ENCODE results near the gene DENND1A.

DENND1A gene

GRCh38 chr9:123614306-123615263, 315.3 kb downstream of the DENND1A start:
- H3K4me3 ChIP-seq (ENCODE audit: low read length) = no peak overlapping the region
- no peak for DNase-seq (ENCODE audit: low read depth)
- TF ChIP-seq CTCF (conservative IDR thresholded peaks at IDR 0.05; ENCODE audit: low read depth, low read length) = no peak

- H3K4me3 ChIP-seq (ENCODE audit: low read length) = no peak overlapping the region
- DNase-seq (ENCODE audit: low read depth) = no peak
- TF ChIP-seq CTCF (conservative IDR thresholded peaks at IDR 0.05; ENCODE audit: low read depth, low read length) = no peak
Measured at GRCh38 chr9:123611226-123611625, 318.7 kb downstream of the DENND1A start.

GRCh38 chr9:123609844-123610243, 320.1 kb downstream of the DENND1A start:
- no peak for DNase-seq (ENCODE audit: low read depth)
- H3K4me3 ChIP-seq (ENCODE audit: low read length) = no peak overlapping the region
- no peak for TF ChIP-seq CTCF (conservative IDR thresholded peaks at IDR 0.05; ENCODE audit: low read depth, low read length)

GRCh38 chr9:123608104-123608503, 321.8 kb downstream of the DENND1A start:
- no peak for TF ChIP-seq CTCF (conservative IDR thresholded peaks at IDR 0.05; ENCODE audit: low read depth, low read length)
- no peak for DNase-seq (ENCODE audit: low read depth)
- no peak overlapping the region for H3K4me3 ChIP-seq (ENCODE audit: low read length)

GRCh38 chr9:123607479-123607878, 322.4 kb downstream of the DENND1A start:
- no peak overlapping the region for H3K4me3 ChIP-seq (ENCODE audit: low read length)
- no peak for TF ChIP-seq CTCF (conservative IDR thresholded peaks at IDR 0.05; ENCODE audit: low read depth, low read length)
- no peak for DNase-seq (ENCODE audit: low read depth)

GRCh38 chr9:123606141-123606540, 323.8 kb downstream of the DENND1A start:
- no peak for TF ChIP-seq CTCF (conservative IDR thresholded peaks at IDR 0.05; ENCODE audit: low read depth, low read length)
- DNase-seq (ENCODE audit: low read depth) = no peak
- H3K4me3 ChIP-seq (ENCODE audit: low read length) = no peak overlapping the region

- H3K4me3 ChIP-seq (ENCODE audit: low read length) = no peak overlapping the region
- no peak for TF ChIP-seq CTCF (conservative IDR thresholded peaks at IDR 0.05; ENCODE audit: low read depth, low read length)
- DNase-seq (ENCODE audit: low read depth) = no peak
Measured at GRCh38 chr9:123605286-123605685, 324.6 kb downstream of the DENND1A start.

Data from retinal pigment epithelial cell (primary cell).